Measurements from ENCODE around the gene FAM53B.

The FAM53B gene

GRCh38 chr10:124667425-124668345 lies 76.5 kb downstream of the FAM53B start:
- in situ Hi-C loops (cut with MboI; ENCODE audit: low sequenced_read_pairs), result no loop called here

GRCh38 chr10:124666494-124666893 lies 77.7 kb downstream of the FAM53B start:
- in situ Hi-C loops (cut with MboI; ENCODE audit: low sequenced_read_pairs), result no loop called here

DNA sequence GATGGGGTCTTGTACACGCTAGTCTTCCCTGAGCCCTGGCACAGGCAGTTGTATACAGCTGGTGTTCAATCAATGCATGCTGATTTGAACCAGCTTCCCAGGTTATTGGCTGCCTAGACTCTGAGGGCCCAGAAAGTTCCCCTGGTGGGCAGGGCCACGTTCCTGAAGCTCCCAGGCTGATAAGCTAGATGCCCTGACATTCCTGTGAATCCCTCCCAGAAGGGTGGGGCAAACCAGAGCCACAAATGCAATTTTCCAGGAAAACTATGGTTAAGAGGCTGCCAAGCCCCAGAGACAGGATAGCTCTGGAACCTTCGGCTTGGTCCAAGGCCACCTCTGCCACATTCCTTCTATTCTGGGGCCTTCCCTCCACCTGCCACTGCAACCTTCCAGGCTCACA lies 78.2 kb downstream of the FAM53B start:
- in situ Hi-C loops (cut with MboI; ENCODE audit: low sequenced_read_pairs), result no loop called here

GRCh38 chr10:124665558-124665957 lies 78.6 kb downstream of the FAM53B start:
- in situ Hi-C loops (cut with MboI; ENCODE audit: low sequenced_read_pairs), result no loop called here

DNA sequence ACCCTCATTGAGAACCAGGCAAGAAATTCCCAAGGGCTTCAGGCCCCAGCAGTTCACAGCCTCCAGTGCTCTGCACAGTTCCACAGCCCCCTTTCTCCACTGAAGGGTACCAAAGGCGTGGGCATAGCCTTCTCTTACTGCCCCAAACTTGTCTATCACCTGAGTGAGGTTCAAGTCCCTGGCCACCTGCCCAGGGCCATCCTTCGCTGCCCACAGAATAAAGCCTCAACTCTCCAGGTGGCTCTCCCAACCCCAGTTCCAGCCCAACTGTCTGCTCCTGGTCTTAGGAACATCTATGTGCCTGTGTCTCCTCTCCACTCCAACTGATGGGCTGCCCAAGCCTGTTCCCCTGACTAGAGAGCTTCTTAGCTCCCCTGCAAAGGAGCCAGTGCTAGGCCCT lies 79.1 kb downstream of the FAM53B start:
- in situ Hi-C loops (cut with MboI; ENCODE audit: low sequenced_read_pairs), result no loop called here

GRCh38 chr10:124663766-124664360 lies 80.3 kb downstream of the FAM53B start:
- in situ Hi-C loops (cut with MboI; ENCODE audit: low sequenced_read_pairs), result no loop called here

- in situ Hi-C loops (cut with MboI; ENCODE audit: low sequenced_read_pairs), result no loop called here
Observed at GRCh38 chr10:124663228-124663627, 81.0 kb downstream of the FAM53B start.

DNA sequence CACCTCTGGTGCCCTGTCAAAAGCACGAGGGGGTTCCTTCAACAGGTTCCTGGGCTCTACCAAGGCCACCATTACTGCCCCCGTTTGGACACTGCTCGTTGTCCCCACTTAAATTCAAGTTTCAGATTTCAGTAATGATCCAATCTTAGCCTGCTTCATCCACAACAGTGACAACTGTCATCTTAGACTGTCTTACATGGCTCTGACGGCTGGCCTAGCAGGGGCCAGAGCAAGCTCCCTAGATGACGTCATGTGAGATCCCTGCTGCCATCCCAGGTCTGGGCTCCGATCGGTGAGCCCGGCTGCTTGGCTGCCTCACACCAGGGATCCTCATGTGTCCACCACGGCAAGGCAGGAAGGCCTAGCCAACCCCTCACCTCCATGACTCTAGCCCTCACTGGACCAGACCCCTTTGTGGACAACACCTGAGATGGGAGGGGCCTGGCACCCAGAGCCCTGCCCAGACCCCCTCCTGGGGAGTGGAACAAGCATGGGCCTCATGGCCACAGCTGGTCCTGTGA lies 82.5 kb downstream of the FAM53B start:
- in situ Hi-C loops (cut with MboI; ENCODE audit: low sequenced_read_pairs), result no loop called here

DNA sequence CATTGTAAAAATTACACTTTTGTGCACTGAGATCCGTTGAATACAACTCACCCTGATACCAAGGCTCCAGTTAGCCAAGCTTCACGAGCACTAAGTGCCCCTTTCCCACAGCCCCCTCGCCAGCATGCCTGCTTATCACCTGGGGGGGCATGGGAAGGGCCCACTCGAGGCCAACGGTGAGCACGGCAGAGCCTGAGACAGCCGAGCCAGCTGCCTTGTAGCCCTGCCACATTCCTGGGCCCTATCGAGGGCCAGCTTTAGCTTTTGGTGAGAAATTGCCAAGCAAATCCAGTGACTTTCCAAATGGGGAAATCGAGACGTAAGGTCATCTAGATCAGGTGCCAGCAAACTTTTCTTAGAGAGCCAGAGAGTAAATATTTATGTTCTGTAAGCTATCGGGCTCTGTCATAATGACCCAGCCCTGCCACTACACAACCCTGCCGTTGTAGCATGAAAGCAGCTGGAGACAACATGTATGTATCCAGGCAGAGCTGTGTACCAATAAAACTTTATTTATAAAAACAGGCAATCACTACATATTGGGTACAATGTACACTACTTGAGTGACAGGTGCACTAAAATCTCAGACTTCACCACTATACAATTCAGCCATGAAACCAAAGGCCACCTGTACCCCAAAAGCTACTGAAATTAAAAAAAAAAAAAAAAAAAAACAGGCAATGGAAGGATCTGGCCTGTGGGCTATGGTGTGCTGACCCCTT lies 83.6 kb downstream of the FAM53B start:
- in situ Hi-C loops (cut with MboI; ENCODE audit: low sequenced_read_pairs), result no loop called here

DNA sequence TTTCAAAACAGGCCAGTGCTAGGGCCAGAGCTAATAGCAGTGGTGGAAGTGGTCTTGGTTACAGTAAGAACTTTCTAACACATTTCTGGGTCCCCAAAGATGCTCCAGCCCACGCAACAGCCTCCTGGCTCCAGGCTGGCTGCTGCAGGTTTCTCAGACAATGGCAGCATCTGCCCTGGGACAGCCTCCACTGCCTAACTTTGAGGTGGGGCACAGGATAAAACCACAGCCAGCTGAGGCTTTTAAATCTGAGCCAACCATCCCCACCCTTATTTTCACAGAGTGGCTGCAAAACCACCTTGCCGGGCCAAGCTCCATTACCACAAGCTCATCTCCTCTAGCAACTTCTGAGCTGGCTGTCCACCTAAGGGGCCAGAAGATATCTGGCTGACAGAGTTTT lies 84.8 kb downstream of the FAM53B start:
- in situ Hi-C loops (cut with MboI; ENCODE audit: low sequenced_read_pairs), result no loop called here

DNA sequence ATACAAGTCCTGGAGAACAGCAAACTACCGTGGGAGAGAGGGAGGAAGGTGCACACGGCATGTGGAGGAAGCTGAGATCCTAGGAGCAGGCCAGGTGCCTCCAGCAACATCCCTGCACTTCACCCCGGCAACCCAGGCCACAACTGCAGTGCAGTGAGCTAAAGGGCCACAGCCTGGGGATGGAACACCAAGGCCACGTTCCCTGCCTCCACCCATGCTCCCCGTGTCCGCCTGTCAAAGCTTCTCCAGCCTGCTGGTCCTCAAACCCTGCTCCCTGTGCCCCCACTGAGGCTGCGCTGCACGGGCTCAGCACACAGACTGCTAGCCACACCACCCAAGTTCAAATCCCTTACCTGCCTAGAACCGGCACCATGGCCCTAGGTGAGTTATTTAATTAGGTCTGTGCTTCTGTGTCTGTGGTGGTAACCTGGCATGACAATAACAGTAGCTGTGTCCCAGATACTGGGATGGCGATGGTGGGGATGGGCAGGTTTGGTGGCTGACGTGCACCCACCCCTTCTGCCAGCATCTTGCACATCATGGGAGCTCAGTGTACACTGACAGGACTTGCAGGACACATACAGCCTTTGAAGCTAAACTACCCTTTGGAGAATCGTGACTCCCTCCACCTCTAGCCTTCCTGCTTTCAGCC lies 85.5 kb downstream of the FAM53B start:
- in situ Hi-C loops (cut with MboI; ENCODE audit: low sequenced_read_pairs), result no loop called here

DNA sequence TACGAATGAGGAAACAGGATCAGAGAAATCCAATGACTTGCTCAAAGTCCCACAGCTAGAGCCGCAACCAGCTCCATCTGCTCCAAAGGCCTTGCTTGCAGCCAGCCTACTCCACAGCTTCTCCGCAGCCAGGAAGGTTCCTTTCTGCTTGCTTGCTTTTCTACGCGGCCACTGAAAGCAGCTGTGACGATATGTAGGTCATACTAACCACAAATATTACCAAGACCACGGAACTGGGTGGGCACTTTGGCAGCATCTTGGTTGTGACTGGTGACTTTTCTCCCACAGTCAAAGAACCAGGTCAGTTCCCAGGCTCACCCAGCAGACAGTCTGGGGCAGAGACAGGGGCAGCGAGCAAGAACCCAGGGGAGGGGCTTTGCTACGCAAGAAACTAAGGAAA lies 86.4 kb downstream of the FAM53B start:
- in situ Hi-C loops (cut with MboI; ENCODE audit: low sequenced_read_pairs), result no loop called here

- in situ Hi-C loops (cut with MboI; ENCODE audit: low sequenced_read_pairs), result no loop called here
Observed at GRCh38 chr10:124656541-124656940, 87.6 kb downstream of the FAM53B start.

DNA sequence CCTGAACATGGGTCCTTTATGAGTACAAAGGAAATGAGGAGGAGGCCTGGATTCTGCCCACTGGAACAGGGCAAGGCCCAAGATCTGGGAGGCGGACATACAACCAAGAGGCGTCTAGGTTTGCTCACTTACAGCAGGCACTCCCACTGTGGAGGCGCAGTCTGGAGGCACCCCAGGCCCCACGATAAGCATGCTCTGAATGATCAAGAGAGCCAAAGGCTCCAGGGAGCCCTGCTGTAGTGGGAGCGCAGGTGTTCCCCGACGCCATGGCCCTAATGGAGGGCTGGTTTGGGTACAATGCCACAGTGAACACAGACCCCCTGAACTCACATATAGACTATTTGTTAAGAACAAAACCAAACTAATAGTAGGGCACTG lies 88.1 kb downstream of the FAM53B start:
- in situ Hi-C loops (cut with MboI; ENCODE audit: low sequenced_read_pairs), result no loop called here

DNA sequence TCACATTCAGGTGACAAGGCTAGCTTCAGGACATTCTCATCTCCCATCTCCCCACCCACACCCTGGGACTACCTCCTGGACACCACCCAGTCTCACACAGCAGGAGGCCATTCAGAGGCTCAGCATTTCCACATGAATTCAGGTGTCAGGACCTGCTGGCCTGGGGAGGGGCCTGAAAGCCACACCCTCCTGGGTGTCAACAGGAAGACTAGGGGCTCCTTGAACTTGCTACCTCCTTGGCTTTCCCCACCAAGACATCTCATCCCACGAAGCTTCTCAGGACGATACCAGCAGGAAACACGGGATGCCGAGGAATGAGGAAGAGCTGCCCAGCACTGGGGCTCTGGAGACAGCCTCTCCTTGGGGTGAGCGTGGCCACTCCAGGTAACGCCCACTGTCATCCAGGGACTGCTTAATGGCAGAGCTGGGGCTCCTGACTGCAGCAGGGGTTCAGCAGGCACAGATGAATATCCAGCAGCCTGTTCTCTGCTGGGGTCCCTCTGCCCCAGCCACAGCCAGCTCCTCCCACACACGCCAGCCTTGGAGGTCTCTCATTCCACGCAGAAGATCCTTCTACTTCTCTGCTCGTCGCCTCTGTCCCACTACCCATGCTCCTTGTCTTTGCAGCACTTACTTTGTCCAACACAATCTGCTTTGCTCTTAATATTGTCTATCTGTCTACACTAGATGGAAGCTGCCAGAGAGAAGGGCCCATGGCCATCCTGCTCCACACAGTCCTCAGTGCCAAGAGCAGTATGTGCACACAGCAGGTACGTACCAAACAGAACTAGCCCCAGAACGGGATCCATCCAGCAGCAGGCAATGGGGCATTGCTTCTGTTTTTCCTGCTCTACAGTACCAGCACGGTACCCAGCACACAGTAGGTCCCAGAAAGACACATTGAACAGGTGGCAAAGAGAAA lies 88.7 kb downstream of the FAM53B start:
- in situ Hi-C loops (cut with MboI; ENCODE audit: low sequenced_read_pairs), result no loop called here

DNA sequence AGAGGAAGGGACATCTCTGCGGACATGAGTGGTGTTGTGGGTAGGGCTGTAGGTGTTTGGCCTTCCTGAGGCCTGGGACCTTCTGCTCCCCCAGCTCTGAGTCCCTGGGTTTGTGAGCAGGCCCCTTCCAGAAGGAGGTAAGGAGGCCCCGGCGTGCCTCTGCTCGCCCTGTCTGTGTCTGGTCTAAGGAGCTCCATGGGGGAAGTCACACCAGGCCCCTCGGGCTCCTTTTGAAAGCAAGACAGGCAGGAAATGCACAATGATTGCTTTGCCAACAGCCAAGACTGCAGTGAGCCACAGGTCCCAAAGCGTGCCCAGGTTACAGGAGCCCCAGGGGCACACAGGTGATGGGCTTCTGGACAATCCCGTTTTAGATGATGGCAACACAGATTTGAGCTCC lies 89.5 kb downstream of the FAM53B start:
- in situ Hi-C loops (cut with MboI; ENCODE audit: low sequenced_read_pairs), result no loop called here

DNA sequence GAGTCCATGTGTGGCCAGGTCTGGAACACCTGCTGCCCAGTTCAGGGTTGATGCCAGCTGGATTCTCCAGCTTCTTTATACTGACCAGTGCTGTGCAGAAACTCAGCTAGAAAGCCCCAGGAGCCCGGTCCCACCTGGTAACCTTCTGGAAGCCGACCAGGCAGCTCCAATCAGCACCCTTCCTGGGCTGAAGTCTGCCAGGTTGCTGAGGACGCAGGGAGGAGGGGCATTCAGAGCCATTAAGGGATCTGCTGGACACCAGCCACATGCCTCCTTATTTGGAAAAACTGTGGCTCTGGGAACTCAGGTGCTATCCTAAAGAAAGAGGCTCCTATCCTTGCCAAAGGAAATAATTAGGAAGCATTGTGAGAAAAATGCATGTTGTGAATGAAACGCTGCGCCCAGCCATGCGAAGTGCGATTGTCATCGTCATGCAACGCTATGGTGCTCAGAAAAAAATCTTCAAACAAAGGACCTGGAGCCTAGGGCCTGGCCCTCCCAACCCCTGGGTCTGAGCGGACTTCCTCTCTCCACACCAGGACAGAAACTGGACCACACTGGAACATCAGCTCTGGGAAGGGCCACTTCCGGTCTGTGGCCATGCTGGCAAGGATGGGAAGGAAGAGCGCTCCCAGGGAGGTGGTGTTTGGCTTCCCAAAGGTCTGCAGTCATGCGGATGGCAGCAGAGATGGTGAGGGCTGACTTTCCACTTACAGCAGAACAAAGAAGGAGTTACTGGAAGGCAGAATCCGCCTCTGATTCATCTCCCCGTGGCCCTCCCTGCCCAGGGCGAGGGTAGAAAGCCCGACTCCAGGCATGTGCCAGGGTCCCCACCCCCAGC lies 90.1 kb downstream of the FAM53B start:
- in situ Hi-C loops (cut with MboI; ENCODE audit: low sequenced_read_pairs), result no loop called here

DNA sequence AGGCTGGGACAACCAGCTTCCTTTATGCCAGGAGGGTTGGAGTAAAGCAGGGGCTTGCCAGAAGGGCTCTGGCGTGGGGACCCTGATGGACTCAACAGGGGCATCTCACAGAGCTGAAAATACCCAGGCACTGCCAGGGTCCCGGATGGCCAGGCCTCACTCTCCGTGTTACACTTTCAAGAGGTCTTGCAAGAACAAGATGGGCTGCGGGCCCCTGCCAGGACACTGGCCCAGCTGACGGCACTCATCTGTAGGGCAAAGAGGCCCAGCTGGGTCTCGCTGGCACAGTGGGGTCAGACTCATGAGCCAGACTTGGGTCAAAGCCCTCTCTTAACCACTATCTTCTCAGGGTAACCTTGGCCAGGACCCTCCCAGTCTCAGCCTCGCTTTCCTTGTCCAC lies 90.9 kb downstream of the FAM53B start:
- in situ Hi-C loops (cut with MboI; ENCODE audit: low sequenced_read_pairs), result no loop called here

- in situ Hi-C loops (cut with MboI; ENCODE audit: low sequenced_read_pairs), result no loop called here
Observed at GRCh38 chr10:124652701-124653100, 91.5 kb downstream of the FAM53B start.

Data from HL-60/S4 treated with retinoic acid at 250 ng/mL for 4 days and 3 days (cell line).